GM18907 (cell line): ENCODE data around the gene HEXIM1.

Experiments
- ATAC-seq: cut with Tn5 transposase; IDR thresholded peaks from one replicate; pipeline ENCODE4 v1.9.1; 2021; ENCODE audit warnings: mild to moderate bottlenecking, moderate library complexity; ENCODE audit not compliant: unreplicated experiment

Gene HEXIM1, protein sequence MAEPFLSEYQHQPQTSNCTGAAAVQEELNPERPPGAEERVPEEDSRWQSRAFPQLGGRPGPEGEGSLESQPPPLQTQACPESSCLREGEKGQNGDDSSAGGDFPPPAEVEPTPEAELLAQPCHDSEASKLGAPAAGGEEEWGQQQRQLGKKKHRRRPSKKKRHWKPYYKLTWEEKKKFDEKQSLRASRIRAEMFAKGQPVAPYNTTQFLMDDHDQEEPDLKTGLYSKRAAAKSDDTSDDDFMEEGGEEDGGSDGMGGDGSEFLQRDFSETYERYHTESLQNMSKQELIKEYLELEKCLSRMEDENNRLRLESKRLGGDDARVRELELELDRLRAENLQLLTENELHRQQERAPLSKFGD

DNA sequence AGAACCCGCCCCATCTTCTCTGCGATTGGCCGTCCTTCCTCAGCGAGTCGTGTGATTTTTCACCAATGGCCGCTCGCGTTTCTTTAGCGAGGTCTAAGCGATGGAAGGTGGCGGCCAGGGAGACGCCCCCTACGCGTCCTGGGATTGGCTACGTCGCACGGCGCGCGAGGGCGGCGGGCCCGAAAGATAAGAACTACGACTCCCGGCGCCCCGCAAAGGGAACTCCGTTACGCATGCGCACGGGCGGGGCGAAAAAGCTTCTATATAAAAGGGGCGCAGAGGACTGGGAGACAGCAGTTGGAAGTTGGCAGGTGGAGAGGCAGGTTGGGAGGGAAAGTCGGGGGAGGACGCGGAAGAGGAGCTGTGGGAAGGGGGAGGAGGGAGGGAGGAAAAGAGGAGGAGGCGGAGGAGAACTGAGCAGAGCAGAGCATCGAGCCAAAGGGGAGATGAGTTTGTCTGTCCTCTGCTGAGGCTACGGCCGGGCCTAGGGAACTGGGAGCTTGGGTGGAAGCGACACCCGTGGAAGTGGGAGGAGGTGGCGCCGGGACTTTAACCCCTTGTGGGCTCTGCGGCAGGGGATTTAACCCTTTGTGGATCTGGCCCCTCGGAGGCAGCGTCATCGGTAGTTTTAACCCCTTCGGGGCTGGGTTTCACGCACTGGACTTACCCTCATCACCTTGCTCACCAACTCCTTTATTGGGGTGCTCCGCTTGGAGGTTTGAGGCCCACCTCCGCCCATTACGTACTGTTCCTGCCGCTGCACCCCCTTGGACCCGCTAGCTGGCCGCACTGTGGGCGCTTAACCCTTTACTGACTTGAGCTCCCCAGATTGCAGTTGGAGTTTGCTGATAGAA, at the start of gene HEXIM1:
TSS of gene HEXIM1 (plus strand) at position 293 of the 854 bp plus-strand sequence. CDS start 716 bp downstream, outside the sequence.
- peak; percentile 63 for ATAC-seq

DNA sequence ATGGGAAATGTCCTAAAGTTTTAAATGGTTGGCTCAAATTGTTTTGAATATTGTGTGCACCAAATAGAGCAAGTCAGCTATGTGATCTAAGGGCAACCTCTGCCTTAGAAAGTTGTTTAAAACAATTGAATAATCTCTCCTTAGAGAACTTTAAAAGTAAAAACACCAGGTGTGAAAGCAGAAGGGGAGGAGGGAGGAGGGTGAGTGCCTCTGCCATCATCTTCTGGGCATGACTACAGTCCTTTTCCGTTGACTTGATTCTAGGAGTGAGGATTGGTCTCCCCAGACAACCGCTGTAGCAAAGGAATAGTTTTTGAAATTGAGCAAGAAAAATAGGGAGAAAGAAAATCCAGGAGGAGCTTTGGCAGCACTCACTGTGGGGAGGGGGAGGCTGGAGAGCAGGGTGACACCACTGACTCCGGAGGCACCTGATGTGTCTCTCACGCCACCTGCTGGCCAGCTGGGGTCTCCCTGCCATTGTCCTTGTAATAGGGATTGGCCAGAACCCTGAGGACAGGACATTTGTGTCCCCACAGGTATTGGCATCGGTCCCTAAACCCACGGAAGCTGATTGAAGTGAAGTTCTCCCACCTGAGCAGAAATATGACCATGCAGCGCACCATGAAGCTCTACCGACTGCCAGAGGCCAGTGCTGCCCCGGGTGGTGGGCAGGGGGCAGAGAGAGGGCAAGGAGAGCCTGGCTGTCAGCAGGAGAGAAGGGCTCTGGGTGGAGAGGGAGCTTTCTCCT, 49.2 kb upstream of the HEXIM1 start:
- ATAC-seq: no peak

GRCh38 chr17:45101546-45101882, 46.8 kb upstream of the HEXIM1 start:
- ATAC-seq: no peak

DNA sequence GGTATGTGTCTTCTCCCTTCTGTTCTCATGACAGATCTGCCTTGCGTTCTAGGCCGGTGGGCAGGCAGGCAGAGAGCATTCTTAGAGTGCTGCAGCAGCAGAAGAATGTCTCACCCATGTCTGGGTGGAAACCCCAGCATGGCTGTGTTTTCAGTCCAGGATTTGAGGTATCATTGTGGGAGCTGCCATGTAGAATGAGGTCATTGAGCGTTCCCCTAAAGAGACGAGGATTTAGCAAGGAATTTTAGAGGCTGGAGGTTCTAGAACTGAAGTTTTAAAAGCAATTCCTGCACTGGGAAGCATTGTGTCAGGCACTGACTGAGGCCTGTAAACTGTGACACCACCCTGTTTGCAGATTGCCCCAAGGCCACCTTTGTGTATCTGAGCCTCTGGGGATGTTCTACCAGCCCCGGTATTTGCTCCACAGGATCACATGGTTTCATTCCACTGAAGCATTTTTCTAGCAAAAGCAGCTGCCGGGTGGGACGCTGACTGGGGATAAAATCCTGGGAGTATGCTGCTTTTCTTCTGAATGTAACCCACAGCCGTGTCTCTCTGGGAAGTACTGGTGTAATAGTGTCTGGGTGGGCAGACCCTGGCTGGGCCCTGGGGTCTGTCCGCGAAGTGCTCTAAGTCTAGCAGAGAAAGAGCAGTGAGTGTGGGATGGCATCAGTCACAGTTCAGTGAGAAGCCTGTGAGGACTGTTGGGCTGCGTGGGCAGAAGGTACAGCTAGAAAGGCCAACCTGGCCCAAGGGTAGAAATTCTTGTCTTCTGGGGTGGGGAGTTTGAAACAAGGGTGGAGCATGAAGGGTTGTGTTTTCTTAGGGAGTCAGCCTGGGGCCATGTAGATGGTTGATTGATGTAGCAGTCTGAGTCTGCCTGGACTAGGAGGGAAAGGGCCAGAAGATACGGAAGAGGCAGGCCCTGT, 46.1 kb upstream of the HEXIM1 start:
- no peak for ATAC-seq

GRCh38 chr17:45102856-45103255, 45.4 kb upstream of the HEXIM1 start:
- no peak for ATAC-seq

GRCh38 chr17:45103269-45103795, 44.9 kb upstream of the HEXIM1 start:
- no peak for ATAC-seq

DNA sequence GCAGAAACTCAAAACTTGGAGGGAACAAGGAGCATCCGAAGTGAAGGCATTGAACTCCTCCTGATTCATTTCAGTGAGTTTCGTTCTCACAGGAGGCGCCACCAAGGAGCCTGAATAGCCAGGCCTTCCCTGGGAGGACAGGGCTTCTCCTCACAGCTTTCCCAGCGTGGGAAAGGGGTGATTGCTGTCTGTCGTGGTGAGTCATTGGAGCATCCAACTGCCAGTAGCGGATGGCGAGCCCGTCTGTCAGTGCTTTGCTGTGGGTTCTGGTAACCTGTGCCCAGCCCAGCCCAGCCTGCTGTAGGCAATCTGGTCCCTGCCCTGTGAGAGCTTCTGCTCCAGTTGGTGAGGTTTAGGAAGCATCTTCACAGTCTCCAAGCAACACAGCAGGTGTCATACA, 44.2 kb upstream of the HEXIM1 start:
- no peak for ATAC-seq

DNA sequence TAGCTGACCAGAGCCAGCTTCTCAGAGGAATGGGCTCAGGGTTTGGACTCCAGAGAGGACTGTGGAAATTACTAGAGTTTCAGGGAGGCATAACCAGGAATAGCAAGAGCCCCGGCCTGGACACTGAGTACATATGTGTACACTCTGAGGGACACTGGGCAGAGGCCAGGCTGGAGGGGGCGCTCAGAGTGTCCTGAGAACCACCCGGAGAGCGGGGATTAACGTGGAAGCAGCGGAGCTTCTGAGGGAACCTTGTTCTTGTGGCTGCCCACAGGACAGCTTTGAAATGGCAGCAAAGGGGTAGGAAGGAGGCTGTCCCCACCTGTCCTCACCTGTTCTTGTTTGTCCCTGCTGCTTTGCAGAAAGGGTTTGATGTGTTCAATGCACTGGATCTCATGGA, 43.8 kb upstream of the HEXIM1 start:
- ATAC-seq: no peak

GRCh38 chr17:45104907-45105624, 43.2 kb upstream of the HEXIM1 start:
- ATAC-seq: no peak

- no peak for ATAC-seq
Observed at GRCh38 chr17:45106096-45106495, 42.2 kb upstream of the HEXIM1 start.

DNA sequence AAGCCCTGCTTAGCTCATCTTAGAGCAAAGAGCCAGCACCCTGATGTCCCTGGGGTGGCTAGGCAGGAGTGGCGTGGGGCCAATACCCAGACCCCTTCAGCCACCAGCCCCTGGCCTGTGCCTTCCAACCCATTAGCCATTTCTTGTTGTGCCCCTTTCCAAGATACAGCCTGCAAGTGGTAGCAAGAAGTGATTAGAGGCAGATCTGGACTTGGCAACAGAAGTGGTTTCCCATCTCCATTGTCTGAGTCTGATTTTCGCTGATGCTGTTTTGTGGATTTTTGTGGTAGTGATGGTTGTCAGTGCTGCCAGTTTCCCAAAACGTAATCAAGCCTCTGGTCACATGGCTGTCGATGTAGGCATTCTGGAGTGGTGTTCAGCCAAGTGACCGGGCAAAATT, 41.7 kb upstream of the HEXIM1 start:
- ATAC-seq: no peak

DNA sequence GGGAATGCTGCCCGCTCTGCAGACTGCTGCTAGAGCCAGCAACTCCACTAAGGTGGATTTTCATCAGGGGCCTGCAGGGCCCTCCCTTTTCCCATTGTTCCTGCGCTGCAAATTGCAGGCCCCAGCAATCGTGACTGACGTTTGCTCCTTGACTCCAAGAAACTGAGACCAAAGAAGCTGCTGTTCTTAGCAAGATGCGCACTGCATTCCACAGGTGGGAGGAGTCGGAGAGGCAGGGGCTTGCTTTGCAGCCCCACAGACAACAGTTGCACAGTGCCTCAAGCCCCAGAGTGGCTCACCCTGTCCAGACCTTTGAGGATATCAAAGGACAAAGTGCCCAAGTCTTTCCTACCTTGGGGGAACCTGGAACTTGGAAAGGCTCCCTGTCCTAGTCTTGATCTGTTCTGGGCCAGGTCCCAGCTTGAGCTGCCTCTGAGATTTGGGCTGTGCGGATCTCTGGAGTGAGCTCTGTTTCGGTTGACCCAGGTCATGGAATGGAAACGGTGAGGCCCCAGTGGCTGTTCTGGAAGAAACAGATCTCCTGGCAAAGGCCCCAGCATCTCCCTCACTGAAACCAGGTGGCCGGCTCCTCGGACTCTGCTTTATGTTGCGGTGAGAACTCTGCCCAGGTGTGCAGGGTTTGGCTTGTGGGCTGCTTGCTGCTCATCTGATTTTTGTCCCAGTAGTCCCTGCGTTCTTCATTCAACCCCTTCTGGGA, 40.8 kb upstream of the HEXIM1 start:
- ATAC-seq: no peak

DNA sequence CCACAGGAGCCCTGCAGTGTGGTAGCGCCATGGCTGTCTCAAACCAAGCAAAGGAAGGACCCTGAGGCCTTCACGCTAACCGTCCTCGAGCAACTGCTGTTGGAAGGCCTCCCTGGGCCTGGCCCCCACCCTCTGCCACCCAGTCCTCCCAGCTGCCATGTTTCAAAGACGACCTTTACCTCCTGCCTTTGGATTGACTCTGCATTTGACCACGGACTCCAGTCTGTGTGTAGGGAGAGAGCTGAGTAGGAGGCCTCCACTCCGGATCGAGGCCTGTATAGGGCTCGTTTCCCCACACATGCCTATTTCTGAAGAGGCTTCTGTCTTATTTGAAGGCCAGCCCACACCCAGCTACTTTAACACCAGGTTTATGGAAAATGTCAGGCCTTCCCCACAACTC, 40.2 kb upstream of the HEXIM1 start:
- no peak for ATAC-seq

GRCh38 chr17:45108595-45109521, 39.4 kb upstream of the HEXIM1 start:
- ATAC-seq: no peak

DNA sequence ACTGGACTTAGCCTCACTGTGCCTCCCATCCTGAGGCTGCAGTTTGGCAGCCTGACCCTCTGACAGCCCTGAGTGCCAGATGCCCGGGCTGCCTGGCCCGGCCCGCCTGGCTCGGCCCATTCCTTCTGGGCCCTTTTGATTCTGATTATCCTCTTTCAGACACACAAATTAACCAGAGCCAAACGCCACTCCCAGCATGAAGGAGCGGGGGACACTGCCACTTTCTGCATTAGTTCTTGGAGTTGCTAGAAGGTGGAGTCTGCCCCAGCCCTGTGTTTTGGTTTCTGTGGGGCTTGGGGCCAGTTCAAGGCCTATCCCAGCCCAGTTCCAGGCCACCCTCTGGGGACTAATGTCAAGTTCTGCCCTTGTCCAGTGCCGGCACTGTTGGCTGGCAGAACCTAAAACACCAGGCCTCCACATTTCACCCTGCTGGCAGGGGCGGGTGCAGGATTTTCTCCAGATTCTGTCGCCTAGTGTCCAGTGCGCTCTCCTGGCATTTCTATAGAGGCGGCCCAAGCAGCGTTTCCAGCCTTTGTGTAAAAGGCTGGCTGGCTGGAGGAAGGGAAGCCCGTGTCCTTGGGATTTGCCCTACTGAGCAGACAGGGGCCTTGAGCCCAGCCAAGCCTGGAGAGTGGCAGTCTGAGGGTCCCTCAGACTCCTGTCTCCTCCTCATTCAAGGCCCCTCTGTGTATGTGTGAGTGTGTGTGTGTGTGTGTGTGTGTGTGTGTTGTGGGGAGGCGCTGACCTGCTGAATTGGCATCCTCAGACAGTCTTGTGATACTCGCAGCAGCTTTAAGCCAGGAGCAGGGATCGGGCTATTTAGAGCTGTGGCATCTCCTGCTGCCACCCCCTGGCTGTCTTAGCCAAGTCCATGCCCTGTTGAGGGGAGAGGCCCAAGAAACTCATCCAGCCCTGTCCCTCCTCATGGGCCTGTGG, 37.3 kb upstream of the HEXIM1 start:
- ATAC-seq: no peak

DNA sequence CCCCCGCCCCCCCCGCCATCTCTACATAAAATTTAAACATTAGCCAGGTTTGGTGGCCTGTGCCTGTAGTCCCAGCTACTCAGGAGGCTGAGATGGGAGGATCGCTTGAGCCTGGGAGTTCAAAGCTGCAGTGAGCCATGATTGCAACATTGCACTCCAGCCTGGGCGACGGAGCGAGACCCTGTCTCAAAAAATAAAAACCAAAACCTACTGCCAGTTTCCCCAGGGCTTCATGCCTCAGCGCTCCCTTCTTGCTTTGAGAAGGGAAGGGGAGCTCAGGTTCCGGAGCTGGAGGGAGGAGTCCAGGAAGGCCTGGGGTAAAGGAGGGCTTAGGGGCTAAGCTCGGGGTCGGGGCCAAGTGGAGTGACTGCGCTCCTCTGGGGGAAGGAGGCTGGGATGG, 36.4 kb upstream of the HEXIM1 start:
- ATAC-seq: no peak
